Gastroesophageal sphincter (tissue), 4 donors: ENCODE measurements around the gene ACAA1. TPM values are rescaled to one million over a fixed set of nuclear protein-coding genes. Genes with fewer than 3 reads are reported as not detected.
A peak's percentile ranks its signal among the peaks of the same experiment; 100 is the strongest.

Source experiments
- ATAC-seq: fragments of 150-250 bp; one replicate; pipeline ENCODE4 v1.9.1; 2016; ENCODE audit warnings: mild to moderate bottlenecking, moderate library complexity
- H3K27ac ChIP-seq, 4 donors: fragments of 200-600 bp; sonication (generic) in 3 of 4; 1 replicate in 3 of 4; 2 replicates in 1 of 4; pipeline ENCODE4 v1.5.1; 2016 to 2019
- H3K27me3 ChIP-seq: fragments of 200-600 bp; sonication (generic); one replicate; pipeline ENCODE4 v1.5.1; 2019
- H3K36me3 ChIP-seq, 2 donors: fragments of 200-600 bp; sonication (generic); one replicate each; pipeline ENCODE4 v1.5.1; 2019; ENCODE audit warnings: control low read depth in 1 of 2
- H3K4me1 ChIP-seq, 3 donors: fragments of 200-600 bp; sonication (generic); 1 replicate in 2 of 3; 2 replicates in 1 of 3; pipeline ENCODE4 v1.5.1; 2016 to 2019; ENCODE audit warnings: control low read depth in 2 of 3
- H3K4me3 ChIP-seq, 2 donors: fragments of 200-600 bp; sonication (generic); one replicate each; pipeline ENCODE4 v1.5.1; 2019; ENCODE audit warnings: mild to moderate bottlenecking in 1 of 2, moderate library complexity in 1 of 2
- H3K9me3 ChIP-seq, 3 donors: fragments of 200-600 bp; sonication (generic); one replicate each; pipeline ENCODE4 v1.5.1; 2017 to 2019; ENCODE audit warnings: control low read depth in 2 of 3
- EP300 ChIP-seq: sonication (generic); formaldehyde crosslinking; IDR thresholded peaks from one replicate; pipeline ENCODE4 v1.6.1; 2017; ENCODE audit warnings: antibody characterized with exemption, mild to moderate bottlenecking
- POLR2A ChIP-seq, 2 donors: fragments of 450-650 bp; IDR thresholded peaks; one replicate each; pipeline ENCODE4 v1.6.1; 2017; ENCODE audit warnings: antibody characterized with exemption in 2 of 2, mild to moderate bottlenecking in 2 of 2, moderate library complexity in 1 of 2
- POLR2AphosphoS5 ChIP-seq: sonication (generic); formaldehyde crosslinking; IDR thresholded peaks from one replicate; pipeline ENCODE4 v1.6.1; 2017; ENCODE audit warnings: antibody characterized with exemption
- WGBS, 2 donors: methylation state at CpG; one replicate each; pipeline ENCODE4 v1.1.5; 2018; ENCODE audit warnings: low coverage in 1 of 2; 5-methylcytosine and 5-hydroxymethylcytosine counted together
- total RNA-seq, 4 donors: library from RNA; depleted of rRNA; stranded (reverse); fragments of >200 nt; gene quantifications; one replicate each; pipeline ENCODE4 v1.1.0, GENCODE V29; 2016
- TF ChIP-seq, protein P1 (sequence below), 4 experiments: fragments of 200-600 bp in 2 of 4; fragments of 450-650 bp in 2 of 4; sonication (generic) in 1 of 4; IDR thresholded peaks; one replicate each; pipeline ENCODE4 v1.5.1; 2017 to 2019; ENCODE audit warnings: antibody characterized with exemption in 4 of 4, mild to moderate bottlenecking in 2 of 4, moderate library complexity in 2 of 4

The ACAA1 gene
- total RNA-seq, 4 donors from 2014 or later = 28.3 to 46.6 (median 41.2) TPM

DNA sequence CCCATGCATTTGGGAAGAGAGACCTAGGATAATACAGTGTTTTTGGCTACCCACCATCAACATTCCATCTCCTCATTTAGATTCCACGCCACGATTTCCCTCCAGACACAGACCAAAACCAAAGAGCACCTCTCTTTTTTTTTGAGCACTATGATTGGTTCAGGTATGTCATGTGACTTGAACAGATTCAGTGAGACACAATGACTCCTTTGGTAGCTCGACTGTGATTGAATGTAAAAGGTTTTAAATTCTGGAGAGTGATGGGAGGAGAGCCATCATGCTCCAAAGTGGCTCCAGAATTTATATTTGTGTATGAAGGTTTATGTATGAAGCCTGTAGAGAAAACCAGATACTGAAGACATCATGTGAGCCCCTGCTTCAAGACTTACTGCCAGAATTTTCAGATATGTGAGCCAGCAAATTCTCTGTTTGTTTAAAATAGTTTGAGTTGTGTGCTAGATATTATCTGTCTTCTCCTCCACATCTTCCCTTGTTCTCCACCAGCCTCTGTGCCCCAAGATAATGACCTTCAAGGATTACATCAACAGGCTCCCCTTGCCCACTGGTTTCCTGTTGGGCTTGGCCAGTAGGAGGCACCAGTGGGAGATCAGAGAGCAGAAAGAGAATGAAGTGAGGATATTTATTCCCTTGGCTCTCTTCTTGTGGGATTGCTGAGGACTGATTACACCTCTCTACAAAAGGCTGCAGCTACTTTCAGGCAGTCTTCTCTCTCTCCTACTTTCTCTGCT is 14.0 kb upstream of the ACAA1 start:
- Histone ChIP-seq H3K4me1 (no peaks in the 10 kb centered on the region), H3K36me3 (no peaks in the 10 kb centered on the region), H3K4me3 (no peak overlapping the region), H3K27me3 (no peaks in the 10 kb centered on the region), H3K27ac (no peak overlapping the region), H3K9me3 (peaks cover 0 to 4% (median 0%) of the 10 kb centered on the region in 3 donors)
- no peak for ATAC-seq
- TF ChIP-seq EP300 (no peak), POLR2A (IDR thresholded peaks at IDR 0.05) (no peak), POLR2AphosphoS5 (no peak)
- TF ChIP-seq, protein P1, sequence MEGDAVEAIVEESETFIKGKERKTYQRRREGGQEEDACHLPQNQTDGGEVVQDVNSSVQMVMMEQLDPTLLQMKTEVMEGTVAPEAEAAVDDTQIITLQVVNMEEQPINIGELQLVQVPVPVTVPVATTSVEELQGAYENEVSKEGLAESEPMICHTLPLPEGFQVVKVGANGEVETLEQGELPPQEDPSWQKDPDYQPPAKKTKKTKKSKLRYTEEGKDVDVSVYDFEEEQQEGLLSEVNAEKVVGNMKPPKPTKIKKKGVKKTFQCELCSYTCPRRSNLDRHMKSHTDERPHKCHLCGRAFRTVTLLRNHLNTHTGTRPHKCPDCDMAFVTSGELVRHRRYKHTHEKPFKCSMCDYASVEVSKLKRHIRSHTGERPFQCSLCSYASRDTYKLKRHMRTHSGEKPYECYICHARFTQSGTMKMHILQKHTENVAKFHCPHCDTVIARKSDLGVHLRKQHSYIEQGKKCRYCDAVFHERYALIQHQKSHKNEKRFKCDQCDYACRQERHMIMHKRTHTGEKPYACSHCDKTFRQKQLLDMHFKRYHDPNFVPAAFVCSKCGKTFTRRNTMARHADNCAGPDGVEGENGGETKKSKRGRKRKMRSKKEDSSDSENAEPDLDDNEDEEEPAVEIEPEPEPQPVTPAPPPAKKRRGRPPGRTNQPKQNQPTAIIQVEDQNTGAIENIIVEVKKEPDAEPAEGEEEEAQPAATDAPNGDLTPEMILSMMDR (IDR thresholded peaks at IDR 0.05) = no peak
- WGBS, 2 donors = 57 to 74% methylated on average over 3 of the region's 3 CpGs

DNA sequence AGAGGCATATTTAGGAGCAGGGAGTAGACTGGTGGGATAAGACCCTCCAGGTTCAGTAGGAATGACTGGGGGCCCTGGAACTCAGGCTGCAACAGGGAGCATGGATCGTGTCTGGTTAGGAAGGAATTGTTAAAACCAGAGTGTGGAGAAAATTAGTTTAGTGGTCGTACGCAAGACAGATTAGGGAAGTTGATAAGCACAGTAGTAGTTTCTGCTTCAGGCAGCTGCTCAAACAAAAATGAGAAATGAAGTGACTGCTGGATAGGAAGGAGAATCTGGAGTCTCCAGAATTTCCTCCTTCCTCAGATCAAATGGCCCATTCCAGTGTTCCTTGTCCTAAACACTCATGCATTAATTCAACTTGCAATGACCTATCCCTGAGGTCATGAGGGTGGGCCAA is 12.8 kb upstream of the ACAA1 start:
- Histone ChIP-seq H3K27me3 (no peaks in the 10 kb centered on the region), H3K36me3 (no peaks in the 10 kb centered on the region), H3K27ac (peak overlapping the region in 1 of 4 donors; percentile 33), H3K4me1 (no peaks in the 10 kb centered on the region), H3K9me3 (peaks cover 0 to 4% (median 0%) of the 10 kb centered on the region in 3 donors), H3K4me3 (no peak overlapping the region)
- TF ChIP-seq, protein P1 (IDR thresholded peaks at IDR 0.05) = no peak
- TF ChIP-seq EP300 (no peak), POLR2A (IDR thresholded peaks at IDR 0.05) (no peak), POLR2AphosphoS5 (no peak)
- ATAC-seq = no peak
- WGBS, 2 donors = 51 to 65% methylated on average over 2 to 3 of the region's 3 CpGs

DNA sequence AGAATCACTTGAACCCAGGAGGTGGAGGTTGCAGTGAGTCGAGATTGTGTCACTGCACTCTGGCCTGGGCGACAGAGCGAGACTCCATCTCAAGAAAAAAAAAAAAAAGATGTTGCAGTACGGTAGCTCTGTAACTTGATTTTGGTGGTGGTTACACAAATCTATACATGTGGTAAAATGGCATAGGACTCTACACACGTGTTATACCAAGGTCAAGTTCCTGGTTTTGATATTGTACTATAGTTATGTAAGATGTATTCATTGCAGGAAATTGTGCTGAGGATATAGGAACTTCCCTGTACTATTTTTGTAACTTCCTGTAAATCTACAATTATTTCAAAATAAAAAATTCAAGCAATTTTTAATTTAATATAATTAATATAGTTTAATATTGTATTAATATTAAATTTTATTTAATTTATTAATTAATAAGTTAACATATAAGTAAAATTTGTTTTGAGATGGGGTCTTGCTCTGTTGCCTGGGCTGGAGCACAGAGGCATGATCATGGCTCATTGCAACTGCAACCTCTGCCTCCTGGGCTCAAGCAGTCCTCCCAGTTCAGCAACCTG is 11.5 kb upstream of the ACAA1 start:
- H3K4me1 ChIP-seq = no peaks in the 10 kb centered on the region
- peaks cover 0 to 4% (median 0%) of the 10 kb centered on the region in 3 donors for H3K9me3 ChIP-seq
- TF ChIP-seq EP300 (no peak), POLR2A (IDR thresholded peaks at IDR 0.05) (no peak), POLR2AphosphoS5 (no peak)
- TF ChIP-seq, protein P1 (IDR thresholded peaks at IDR 0.05) = no peak
- no peak overlapping the region for H3K4me3 ChIP-seq
- no peak overlapping the region for H3K27ac ChIP-seq
- WGBS, 2 donors = 61 to 80% methylated on average over 5 of the region's 5 CpGs
- no peak for ATAC-seq
- H3K36me3 ChIP-seq = no peaks in the 10 kb centered on the region
- no peaks in the 10 kb centered on the region for H3K27me3 ChIP-seq

DNA sequence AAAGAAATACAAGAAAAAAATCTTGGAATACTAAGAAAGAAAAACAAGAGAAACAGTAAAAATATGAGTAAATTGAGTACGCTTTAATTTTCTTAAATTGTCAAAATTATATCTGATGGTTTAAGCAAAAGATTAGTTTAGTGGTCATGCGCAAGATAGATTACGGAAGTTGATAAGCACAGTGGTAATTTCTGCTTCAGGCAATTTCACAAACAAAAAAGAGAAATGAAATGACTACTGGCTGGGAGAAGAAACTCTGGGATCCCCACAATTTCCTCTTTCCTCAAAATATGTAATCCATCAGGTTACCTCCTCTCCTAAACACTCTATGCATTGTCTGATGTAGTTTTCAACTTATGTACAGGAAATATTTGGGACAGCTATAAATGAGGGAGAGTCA is 10.5 kb upstream of the ACAA1 start:
- Histone ChIP-seq H3K27me3 (no peaks in the 10 kb centered on the region), H3K4me1 (no peaks in the 10 kb centered on the region), H3K4me3 (no peak overlapping the region), H3K9me3 (peaks cover 0 to 4% (median 0%) of the 10 kb centered on the region in 3 donors), H3K36me3 (peaks cover 0 to 1% of the 10 kb centered on the region in 2 donors), H3K27ac (peak overlapping the region in 1 of 4 donors; percentile 15)
- no peak for TF ChIP-seq POLR2AphosphoS5
- TF ChIP-seq EP300 = no peak
- no peak for TF ChIP-seq POLR2A (IDR thresholded peaks at IDR 0.05)
- TF ChIP-seq, protein P1 (IDR thresholded peaks at IDR 0.05) = no peak
- WGBS, 2 donors = 89 to 93% methylated on average over 3 of the region's 3 CpGs
- ATAC-seq = no peak

DNA sequence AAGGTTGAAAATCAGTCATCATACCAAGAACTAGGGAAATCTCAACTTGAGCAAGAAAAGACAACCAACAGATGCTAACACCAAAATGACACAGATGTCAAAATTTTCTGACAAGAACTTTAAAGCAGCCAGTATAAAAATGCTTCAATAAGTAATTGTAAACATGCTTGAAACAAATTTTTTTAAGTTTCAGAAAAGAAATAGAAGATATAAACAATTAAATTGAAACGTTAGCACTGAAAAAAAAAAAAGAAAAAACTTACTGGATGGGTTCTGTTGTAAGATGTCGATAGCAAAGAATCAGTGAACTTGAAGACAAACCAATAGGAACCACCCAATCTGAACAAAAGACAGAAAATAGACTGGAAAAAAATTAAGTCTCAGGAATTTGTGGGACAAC is 9.6 kb upstream of the ACAA1 start:
- Histone ChIP-seq H3K27me3 (no peaks in the 10 kb centered on the region), H3K27ac (no peak overlapping the region), H3K4me1 (no peaks in the 10 kb centered on the region), H3K4me3 (no peak overlapping the region), H3K9me3 (peaks cover 0 to 4% (median 0%) of the 10 kb centered on the region in 3 donors), H3K36me3 (peaks cover 0 to 11% of the 10 kb centered on the region in 2 donors)
- TF ChIP-seq POLR2AphosphoS5 = no peak
- no peak for TF ChIP-seq POLR2A (IDR thresholded peaks at IDR 0.05)
- no peak for TF ChIP-seq EP300
- ATAC-seq = no peak
- WGBS, 2 donors = 70 to 90% methylated on average over 1 to 2 of the region's 2 CpGs
